Stimulated activated CD8-positive, alpha-beta memory T cell treated with anti-CD3 and anti-CD28 coated beads, Interleukin-7, amount 100 ng/mL, for 24 hours (primary cell): ENCODE data around the gene APBA3.

Experiments
- DNase-seq: peaks from one replicate; pipeline ENCODE4 v3.0.0-alpha.2; 2020; ENCODE audit warnings: low read depth

Gene APBA3, protein sequence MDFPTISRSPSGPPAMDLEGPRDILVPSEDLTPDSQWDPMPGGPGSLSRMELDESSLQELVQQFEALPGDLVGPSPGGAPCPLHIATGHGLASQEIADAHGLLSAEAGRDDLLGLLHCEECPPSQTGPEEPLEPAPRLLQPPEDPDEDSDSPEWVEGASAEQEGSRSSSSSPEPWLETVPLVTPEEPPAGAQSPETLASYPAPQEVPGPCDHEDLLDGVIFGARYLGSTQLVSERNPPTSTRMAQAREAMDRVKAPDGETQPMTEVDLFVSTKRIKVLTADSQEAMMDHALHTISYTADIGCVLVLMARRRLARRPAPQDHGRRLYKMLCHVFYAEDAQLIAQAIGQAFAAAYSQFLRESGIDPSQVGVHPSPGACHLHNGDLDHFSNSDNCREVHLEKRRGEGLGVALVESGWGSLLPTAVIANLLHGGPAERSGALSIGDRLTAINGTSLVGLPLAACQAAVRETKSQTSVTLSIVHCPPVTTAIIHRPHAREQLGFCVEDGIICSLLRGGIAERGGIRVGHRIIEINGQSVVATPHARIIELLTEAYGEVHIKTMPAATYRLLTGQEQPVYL

DNA sequence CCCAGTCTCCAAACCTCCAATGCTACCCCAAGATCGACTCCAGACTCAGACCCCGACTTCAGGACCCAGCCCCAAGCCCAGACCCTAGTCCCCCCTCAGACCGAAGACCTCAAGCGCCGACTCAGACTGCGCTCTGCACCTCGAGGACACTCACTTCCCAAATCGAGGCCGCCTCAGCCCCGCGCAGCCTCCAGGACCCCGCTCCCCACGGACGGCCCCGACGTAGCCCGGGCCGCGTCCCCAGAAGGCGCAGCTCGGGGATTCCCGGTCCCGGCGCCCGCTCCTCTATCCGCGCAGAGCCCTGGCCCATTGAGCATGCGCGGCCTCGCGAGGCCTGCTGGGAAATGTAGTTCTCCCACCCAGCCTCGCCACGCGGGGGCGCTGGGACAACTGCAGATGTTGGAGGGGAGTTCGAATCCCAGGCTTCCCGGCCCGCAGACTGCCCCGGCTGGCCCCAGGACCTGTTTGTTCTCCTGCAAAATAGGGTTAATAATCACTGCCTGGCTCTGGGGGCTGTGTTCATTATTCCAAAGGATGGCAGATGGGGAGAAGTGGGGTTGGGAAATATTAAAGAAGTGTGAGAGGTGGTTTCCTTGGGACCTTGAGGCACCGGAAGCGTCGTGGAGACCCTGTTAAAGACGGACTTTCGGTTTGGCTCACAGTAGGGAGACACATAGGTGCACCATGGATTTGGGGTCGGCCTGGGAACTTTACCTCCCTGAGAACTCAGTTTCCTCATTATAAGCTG, at the start of gene APBA3:
Gene APBA3, minus strand, starts transcription at position 311 of the 748 bp plus-strand sequence. CDS start 1,428 bp downstream, outside the sequence.
- peak; percentile 93 for DNase-seq

DNA sequence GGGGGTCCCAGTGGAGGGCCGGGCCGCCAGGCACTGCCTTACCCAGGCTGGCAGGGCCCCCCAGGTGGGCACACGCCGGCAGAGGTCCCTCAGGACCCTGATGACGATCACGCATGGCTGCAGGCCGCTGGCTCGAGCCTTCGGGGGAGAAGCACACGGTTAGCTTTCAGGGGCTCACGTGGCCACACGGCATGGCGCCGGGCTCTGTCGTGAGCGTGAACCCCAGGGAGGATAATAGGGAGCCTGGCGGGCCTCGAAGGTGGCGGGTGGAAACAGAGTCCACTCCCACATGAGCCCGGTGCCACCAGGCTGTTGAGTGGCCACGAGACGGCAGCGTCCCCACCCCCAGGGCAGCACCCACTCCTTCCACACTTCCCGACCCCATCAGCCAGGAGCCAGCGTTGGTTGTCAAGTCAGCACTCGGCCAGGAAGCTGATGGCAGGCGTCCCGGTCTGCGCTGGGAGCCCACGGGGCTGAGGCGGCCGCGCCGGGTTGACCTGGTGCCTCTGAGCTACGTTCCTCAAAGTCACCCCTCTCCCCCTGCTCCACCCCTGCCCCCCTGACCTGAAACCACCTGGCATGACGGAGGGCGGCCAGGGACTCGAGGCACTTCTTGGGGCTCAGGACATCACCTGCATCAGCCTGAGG, 49.3 kb upstream of the APBA3 start:
- DNase-seq: no peak

DNA sequence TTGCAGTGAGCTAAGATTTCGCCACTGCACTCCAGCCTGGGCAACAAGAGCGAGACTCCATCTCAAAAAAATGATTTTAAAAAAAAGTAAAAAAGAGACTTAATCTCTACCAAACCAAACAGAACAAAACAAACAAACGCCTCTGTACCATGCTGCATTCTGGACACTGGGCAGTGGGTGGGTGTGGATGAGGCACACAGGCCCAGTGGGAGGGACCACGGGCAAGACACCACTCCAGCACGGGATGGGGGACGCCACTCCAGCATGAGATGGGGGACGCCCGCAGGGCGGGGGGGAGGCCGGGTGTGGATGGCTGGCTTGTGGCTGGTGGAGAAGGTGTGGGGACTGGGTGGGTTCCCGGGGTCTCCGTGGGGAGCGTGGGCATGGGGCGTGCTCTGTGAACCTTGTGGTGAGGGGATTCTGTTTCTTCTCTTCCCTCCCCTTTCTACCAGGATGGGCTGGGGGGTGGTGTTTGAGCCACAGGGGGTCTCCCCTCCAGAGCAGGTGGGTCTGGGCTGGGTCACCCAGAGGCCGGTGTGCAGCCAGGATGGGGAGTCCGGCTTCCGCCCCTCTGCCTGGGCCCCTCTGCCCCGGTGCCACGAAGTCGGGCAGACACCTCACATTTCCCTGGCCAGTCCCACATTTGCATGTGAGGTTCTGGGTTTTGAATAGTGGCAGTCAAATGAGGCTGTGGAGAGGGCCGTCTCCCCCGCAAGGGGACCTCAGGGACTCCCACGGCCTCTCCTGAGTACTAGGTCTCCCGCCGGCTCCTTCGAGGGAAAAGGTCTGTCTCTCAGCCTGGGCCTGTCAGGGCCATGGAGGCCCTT, 48.6 kb upstream of the APBA3 start:
- DNase-seq: no peak

DNA sequence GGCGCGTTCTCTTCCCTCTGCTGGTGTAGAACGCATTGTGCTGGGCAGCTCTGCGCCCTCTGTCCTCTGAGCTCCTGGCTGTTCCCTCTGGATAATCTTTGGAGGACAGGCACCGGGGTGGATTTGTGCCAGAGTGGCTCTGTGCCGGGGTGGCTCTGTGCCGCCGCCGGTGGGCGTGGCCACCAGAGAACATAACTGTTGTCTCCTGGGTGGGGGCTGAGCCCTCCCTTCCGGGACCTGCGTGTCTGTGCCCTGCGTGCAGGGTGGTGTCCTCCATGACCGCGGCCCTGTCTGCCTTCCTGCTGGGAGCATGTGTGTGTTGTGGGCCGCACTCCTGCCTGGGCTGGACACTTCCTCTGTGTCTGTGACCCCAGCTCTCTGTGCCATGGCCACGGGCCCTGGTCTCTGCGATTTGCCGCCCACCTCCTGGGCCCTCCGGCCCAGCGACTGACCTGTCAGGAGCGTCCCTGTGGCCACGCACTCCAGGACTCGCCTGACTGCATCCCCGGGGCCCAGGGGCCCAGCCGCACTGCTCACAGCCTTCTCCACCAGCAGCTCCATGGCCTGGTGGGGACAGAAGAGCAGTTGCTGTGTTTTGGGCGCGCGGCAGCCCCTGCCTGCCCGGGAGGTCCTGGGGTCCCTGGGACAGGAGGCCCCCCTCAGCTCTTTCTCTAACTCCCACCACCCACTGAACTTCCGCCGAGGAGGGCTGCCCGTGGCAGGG, 47.1 kb upstream of the APBA3 start:
- no peak for DNase-seq

DNA sequence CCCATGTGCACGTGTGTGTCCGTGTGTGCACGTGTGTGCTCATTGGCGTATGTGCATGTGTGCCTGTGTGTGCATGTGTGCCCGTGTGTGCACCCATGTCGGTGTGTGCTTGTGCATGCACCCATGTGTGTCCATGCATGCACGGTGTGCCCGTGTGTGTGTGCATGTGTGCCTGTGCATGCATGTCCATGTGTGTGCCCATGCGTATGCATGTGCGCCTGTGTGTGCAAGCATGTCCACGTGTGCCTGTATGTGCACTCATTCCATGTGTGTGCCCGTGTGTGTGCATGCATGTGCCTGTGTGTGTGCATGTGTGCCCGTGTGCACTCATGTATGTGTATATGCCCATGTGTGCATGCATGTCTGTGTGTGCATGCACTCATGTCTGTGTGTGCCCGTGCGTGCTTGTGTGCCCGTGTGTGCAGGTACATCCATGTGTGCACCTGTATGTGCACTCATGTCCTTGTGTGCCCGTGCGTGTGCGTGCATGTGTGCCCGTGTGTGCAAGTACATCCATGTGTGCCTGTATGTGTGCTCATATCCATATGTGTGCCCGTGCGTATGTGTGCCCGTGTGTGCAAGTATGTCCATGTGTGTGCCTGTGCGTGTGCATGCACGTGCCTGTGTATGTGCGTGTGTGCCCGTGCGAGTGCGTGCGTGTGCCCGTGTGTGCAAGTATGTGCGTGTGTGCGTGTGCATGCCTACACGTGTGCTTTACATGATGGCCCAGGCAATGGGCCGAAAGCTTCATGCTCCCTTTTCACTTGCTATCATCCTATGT, 46.3 kb upstream of the APBA3 start:
- no peak for DNase-seq

DNA sequence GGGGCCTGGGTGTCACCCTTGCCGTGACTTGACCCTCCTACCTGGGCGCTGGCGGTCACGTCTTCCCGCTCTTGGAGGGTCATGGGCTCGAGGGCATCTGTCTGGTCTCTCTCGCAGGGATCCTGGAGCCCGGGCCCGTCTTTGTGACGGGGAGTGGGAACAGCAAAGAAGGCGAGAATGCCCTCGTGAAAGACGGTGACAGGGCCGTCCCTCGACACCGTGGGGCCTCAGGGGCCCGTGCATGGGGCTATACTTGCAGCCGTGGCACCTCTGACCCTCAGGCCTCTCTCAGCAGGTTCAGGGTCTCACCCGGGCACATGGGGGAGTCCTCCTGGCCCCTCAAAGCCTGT, 45.6 kb upstream of the APBA3 start:
- no peak for DNase-seq

DNA sequence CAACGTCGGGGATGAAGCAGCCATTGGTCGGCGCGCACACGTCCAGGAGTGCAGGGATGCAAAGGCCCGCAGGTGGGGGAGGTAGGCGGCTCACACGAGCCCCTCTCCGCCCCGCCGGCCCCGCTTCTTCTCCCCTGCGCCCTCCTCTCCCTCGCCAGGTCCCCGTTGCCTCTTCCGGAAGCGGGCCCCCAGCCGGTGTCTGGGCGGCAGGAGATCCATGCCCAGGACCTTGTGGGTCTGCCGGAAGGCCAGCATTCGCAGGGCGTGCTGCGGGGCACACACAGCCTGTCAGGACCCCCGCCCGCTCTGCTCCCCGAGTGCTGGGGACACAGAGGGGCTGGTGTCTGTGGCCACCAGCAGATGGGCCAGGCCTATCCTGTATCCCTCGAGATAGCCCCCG, 44.4 kb upstream of the APBA3 start:
- DNase-seq: no peak

DNA sequence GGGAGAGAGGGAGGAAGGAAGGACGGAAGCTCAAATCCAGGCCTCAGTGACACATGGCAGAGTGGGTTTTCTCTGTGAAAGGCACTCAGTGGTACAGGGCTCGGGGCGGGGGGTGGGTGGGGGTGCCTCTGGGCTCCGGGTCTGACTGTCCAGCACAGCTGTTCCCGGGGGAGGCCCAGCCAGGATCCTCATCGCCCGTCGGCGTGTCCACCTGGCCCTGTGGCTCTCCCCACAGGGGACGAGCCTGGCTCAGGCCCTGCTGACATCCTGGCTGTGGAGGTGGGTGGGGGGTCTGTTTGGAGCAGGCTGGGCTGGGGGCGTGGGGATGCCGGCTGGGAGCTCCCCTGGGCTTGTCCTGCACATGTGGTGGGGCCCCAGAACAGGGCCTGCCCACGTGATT, 42.9 kb upstream of the APBA3 start:
- DNase-seq: no peak

DNA sequence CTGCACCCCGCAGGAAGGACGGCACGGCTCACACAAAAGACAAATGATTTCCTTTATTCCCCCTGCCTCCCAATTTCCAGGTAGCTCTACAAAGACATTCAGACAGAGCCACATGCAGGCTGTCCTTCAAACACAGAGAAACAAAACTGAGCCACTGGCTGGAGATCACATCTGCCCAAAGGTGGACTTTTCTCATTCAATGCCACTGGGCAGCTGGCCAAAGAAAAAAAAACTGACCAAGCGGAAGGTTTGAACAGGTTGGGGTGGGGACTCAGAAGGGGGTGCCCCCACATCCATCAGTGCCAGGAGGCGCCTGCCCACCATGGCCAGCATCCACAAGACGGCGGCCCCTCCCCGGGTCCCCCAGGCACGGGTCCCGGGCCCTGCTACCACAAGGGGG, 42.5 kb upstream of the APBA3 start:
- no peak for DNase-seq

DNA sequence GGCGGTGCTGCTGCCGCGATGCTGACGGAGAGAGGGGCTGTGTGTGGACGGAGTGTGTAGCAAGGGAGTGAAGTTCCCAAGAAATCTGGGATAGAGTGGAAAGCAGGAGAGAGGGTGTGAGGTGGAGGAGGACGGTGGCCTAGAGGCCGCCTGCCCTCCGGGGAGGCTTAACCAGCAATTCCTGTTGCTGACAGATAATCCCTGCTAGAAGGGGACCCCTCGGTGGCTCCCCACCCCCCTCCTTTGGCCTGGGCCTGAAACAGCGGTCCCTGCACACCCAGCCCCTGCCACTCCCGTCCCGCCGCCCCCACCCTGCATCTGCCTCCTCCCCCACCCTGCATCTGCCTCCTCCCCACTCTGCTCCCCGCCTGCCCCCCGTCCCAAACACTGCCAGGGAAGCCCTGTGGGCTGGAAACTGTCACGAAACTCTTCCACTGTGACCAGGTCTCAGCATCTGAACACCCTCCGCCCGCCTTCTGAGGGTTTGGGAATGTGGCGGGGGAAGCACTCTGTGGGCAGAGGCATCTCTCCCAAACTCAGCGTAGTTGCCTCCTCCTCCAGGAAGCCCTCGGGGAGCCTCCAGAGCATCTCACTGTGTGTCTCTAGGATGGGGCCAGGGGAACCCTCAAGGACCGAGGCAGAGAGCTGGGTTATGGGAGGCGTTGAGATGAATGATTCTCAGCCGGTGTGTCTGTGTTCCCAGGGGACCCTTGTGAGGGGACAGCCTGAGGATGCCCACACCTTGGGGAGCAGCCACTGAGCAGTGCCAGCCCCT, 41.8 kb upstream of the APBA3 start:
- no peak for DNase-seq

DNA sequence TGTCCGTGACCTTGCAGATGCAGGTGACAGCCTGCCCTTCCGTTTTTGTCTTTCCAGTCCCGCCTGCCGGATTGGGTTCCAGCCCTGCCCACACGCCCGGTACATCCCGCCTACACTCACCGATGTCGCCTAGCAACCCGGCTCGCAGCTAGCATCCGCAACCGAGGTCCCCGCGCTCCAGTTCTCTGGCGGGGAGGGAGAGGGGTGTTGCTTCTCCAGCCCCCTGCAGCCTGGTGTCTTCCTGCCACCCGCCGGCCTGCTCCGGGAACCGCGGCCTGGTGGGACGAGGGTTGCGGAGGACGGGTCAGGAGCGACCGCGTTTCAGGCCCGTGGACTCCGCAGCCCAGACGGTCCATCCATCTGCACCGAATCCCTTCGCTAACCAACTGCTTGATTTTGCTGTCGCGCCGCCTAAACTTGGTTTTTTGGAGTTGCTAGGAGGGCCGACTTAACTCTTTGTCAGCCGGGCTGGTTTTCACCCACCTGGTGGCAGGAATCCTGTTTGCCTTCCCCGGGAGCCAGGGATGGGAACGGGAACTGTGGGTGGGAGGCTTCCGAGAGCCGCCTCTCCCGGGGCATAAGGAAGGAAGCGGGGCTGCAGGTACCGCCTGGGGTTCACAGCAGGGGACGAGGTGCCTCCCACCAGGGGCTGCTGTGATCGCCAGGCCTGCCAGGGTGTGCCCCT, 40.1 kb upstream of the APBA3 start:
- DNase-seq: no peak

DNA sequence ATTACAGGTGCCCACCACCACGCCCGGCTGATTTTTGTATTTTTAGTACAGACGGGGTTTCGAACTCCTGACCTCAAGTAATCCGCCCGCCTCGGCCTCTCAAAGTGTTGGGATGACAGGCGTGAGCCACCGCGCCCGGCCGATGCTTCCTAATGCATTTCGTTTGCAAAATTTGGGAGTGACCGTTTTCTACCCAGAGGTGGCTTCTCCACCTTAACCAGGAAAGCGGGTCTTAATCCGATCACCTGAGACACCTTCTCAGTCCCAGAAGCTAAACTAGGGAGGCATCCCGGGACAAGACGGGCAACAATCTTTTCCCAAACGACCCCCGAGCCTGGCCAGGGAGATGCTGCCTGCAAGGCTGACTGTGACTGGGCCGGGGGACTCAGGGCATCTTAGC, 39.5 kb upstream of the APBA3 start:
- DNase-seq: no peak

DNA sequence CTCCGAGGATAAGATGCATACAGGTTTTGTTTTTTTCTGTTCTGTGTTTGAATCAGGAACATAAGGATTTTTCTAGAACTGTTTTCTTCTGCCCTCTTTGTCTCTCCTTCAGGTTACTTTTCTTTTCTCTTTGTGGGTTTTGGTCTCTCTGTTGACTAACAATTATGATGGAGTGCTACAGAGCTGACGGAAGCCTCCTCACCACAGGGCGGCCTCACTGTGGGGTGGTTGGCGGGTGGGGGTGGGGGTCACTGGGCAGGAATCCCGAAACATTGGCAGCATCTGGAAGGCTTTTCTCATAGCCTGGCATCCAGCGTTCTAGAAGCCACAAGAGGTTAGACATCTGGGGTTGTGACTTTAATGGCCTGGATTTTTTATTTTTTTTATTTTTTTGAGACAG, 36.6 kb upstream of the APBA3 start:
- DNase-seq: no peak

DNA sequence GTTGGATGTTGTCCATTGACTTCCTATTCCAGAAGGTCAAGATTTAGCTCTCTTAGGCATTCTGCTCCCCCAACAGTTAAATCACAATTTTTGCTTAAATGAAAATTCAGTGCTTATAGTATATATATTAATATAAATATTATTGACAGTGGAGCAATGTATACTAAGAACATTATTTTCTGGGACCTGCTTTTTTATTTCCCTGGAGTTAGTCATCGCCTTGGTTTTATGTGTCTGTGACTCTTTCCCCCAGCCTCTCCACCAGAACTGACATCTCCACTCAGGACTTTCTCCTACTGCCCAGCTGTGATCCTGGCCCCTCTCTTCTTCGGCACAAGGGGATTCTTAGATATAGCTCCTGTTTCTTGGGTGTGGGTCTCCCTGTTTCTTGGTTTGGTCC, 34.9 kb upstream of the APBA3 start:
- no peak for DNase-seq

DNA sequence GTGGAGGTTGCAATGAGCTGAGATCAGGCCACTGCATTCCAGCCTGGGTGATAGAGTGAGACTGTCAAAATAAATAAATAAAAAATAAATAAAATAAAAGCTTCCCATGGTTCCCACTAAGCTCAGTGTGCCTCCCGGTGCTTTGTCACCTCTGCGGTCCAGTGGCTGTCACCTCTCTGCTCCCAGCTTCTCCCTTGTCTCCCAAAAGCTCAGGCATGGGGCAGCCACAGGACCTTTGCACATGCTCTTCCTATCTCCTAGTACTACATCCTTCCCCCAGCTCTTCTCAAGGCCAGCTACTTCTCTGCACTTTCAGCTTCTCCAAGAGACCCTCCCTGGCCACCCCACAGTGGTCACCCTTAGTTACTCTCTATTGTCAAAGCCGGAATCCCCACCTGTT, 32.3 kb upstream of the APBA3 start:
- DNase-seq: no peak

DNA sequence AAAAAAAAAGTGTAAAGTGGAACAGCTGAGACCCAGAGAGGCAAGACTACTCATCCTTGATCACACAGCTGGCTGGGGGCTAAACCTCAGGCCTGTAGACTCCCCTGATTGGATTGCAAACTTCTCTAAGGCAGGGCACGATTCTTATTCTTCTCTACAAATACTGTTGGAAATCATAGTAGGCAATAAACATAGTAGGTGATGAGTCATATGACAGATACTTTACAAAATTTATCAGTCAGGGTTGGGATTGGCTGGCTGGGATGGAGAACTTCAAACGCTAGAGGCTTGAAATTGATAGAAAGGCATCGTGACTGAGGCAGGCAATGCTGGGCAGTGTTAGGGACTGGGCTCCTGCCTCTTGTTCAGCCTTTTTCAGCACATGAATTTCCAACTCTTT, 30.6 kb upstream of the APBA3 start:
- DNase-seq: no peak

DNA sequence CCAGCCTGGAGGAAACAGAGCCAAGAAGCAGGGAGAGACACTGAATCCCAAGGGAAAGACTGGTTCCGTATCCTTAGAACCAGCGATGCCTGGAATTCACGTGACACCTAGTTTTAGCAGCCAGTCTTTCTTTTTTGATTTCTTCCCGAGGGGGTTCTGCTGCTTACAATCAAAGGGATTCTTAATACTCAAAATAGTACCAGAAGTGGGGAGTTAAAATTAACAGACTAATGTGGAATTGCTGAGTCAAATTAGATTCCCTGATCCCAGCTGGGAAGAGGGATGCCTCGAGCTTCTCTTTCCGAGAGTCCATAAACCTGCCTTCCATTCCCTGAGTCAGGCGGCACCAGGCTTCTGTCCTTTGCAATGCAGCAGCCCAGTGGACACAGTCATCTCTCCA, 29.4 kb upstream of the APBA3 start:
- DNase-seq: no peak

DNA sequence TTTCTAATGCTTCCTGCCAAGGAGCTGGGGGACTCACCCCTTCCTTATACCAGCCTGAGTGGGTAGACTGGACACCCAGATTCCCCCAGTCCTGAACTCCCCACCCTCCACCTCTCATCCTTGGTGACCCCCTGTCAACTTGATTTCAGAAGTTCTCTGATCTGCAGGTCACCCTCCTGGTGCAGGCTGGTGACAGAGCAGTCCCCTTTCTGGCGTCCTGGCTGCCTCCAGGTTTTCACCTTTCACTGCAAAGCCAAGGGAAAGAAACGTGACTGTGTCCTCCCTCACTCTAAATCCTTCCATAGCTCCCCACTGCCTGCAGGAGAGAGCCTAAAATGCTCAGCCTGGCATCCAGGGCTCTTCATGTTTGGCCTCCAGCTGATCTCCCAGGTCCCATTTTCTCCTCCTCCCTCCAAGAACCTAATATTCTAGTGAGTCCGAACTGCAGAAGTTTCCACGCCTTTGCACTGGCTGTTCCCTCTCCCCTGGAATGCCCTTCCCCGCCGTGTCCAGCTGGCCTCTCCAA, 28.8 kb upstream of the APBA3 start:
- DNase-seq: no peak
